HL-60 (cell line): ENCODE measurements around the gene FOCAD.

Experiments used
- POLR2AphosphoS5 ChIP-seq: IDR thresholded peaks from 2 replicates; pipeline ENCODE4 v1.6.1; 2012; ENCODE audit warnings: low read depth
- TF ChIP-seq, protein P1 (sequence below): IDR thresholded peaks from one replicate; pipeline ENCODE4 v1.5.1; 2011; ENCODE audit warnings: low read length, control low read depth, inconsistent platforms; ENCODE audit not compliant: insufficient read depth
- TF ChIP-seq, protein P2 (sequence below): IDR thresholded peaks from 2 replicates; pipeline ENCODE4 v1.6.1; 2012; ENCODE audit warnings: low read depth; ENCODE audit not compliant: insufficient replicate concordance

DNA sequence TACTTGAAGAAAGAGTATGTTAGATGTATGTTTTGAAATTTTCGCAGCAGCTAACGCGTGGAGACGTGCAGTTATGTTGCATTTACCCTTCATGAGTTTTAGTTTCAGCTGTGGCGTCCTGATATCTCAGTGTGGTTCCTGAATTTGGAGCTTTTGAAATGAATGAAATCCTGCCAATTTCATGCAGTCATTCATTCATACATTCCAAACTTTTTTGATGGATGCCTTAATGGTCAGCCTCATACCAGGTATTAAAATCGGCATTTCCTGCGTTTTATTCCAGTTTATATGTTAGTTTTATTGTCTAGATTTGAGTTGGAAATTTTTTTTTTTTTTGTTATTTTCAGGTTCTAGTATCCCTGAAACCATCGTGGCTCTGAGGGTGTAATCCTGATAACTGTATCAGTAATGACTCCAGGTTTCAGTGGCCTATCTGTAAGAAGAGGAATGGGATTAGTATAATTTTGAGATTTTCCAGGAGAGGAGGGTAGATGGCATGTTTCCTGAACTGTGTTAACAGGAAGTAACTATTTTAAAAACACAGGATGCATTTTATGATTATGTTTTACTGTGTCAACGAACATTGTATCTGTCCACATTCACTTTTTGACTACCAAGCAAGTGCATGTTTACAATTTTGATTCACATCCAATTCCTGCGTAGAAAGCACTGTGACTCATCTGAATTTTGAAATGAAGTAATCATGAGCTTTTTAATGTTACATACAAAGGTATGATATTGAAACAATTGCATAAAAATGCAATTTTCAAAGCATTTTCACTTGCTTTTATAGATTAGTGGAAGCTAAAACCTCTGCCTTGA is 1.0 kb downstream of the FOCAD start:
- TF ChIP-seq, protein P1, sequence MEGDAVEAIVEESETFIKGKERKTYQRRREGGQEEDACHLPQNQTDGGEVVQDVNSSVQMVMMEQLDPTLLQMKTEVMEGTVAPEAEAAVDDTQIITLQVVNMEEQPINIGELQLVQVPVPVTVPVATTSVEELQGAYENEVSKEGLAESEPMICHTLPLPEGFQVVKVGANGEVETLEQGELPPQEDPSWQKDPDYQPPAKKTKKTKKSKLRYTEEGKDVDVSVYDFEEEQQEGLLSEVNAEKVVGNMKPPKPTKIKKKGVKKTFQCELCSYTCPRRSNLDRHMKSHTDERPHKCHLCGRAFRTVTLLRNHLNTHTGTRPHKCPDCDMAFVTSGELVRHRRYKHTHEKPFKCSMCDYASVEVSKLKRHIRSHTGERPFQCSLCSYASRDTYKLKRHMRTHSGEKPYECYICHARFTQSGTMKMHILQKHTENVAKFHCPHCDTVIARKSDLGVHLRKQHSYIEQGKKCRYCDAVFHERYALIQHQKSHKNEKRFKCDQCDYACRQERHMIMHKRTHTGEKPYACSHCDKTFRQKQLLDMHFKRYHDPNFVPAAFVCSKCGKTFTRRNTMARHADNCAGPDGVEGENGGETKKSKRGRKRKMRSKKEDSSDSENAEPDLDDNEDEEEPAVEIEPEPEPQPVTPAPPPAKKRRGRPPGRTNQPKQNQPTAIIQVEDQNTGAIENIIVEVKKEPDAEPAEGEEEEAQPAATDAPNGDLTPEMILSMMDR, result no peak
- TF ChIP-seq, protein P2, sequence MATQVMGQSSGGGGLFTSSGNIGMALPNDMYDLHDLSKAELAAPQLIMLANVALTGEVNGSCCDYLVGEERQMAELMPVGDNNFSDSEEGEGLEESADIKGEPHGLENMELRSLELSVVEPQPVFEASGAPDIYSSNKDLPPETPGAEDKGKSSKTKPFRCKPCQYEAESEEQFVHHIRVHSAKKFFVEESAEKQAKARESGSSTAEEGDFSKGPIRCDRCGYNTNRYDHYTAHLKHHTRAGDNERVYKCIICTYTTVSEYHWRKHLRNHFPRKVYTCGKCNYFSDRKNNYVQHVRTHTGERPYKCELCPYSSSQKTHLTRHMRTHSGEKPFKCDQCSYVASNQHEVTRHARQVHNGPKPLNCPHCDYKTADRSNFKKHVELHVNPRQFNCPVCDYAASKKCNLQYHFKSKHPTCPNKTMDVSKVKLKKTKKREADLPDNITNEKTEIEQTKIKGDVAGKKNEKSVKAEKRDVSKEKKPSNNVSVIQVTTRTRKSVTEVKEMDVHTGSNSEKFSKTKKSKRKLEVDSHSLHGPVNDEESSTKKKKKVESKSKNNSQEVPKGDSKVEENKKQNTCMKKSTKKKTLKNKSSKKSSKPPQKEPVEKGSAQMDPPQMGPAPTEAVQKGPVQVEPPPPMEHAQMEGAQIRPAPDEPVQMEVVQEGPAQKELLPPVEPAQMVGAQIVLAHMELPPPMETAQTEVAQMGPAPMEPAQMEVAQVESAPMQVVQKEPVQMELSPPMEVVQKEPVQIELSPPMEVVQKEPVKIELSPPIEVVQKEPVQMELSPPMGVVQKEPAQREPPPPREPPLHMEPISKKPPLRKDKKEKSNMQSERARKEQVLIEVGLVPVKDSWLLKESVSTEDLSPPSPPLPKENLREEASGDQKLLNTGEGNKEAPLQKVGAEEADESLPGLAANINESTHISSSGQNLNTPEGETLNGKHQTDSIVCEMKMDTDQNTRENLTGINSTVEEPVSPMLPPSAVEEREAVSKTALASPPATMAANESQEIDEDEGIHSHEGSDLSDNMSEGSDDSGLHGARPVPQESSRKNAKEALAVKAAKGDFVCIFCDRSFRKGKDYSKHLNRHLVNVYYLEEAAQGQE, result no peak
- no peak for TF ChIP-seq POLR2AphosphoS5
